Globus pallidus (tissue), 1 donor: ENCODE data around the gene VGLL1.

Source experiments
- DNase-seq: peaks from one replicate; pipeline ENCODE4 v3.0.0-alpha.2; 2015; ENCODE audit warnings: low spot score

Gene VGLL1, protein sequence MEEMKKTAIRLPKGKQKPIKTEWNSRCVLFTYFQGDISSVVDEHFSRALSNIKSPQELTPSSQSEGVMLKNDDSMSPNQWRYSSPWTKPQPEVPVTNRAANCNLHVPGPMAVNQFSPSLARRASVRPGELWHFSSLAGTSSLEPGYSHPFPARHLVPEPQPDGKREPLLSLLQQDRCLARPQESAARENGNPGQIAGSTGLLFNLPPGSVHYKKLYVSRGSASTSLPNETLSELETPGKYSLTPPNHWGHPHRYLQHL

GRCh38 chrX:136531951-136532350 lies at the start of gene VGLL1:
TSS of gene VGLL1 (plus strand) at chrX:136532215. CDS start at chrX:136536021, 3,806 bp downstream.
- no peak for DNase-seq

- no peak for DNase-seq
Measured at GRCh38 chrX:136487647-136488046, 44.4 kb upstream of the VGLL1 start, which contains the start of gene BRS3. TSS of gene BRS3 (plus strand) at chrX:136487947. CDS start at chrX:136488115, 168 bp downstream.

- no peak for DNase-seq
Measured at GRCh38 chrX:136488706-136489105, 43.3 kb upstream of the VGLL1 start.

GRCh38 chrX:136491832-136492231 lies 40.2 kb upstream of the VGLL1 start:
- no peak for DNase-seq

GRCh38 chrX:136493011-136493410 lies 39.0 kb upstream of the VGLL1 start:
- DNase-seq: no peak

- no peak for DNase-seq
Measured at GRCh38 chrX:136495043-136495442, 37.0 kb upstream of the VGLL1 start.

GRCh38 chrX:136496186-136496763 lies 35.7 kb upstream of the VGLL1 start:
- no peak for DNase-seq

- DNase-seq: peak; percentile 72
Measured at GRCh38 chrX:136496764-136497555, 35.1 kb upstream of the VGLL1 start.

- DNase-seq: no peak
Measured at GRCh38 chrX:136497556-136498052, 34.4 kb upstream of the VGLL1 start, which contains the start of gene HTATSF1. TSS of gene HTATSF1 (plus strand) at chrX:136497592. CDS start at chrX:136497685, 93 bp downstream.

DNA sequence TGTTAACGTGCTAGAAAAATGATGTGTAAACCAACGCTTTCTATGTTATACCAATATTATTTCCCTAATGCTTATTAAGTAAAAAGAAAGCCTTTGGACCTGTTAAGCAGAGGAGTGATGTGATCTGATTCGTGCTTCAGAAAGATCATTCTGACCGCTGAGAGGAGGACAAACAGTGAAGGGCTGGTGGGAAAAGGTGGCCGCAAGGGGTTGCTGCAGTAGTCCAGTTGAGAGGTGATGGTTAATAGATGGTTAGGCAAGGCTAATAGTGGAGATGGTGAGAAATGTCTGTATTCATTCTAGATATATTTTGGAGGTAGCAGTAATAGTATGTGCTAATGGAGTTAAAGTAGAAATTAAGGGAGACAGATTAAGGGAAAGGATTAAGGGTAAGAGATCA lies 12.9 kb upstream of the VGLL1 start:
- no peak for DNase-seq

DNA sequence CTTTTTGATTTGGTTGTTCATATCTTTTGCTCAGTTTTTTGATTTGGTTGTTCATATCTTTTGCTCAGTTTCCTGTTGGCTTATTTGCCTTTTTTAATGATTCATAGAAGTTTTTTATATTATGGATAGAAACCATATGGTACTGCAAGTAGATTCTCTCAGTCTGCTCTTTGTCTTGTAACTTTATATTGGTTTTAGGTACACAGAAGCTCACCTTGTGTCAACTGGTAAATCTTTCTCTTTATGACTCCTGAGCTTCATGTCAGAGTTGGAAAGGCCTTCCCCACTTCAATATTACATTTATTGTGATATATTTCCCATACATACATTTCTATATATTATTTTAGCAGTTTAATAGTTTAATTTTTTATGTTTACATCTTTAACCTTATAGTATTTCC lies 8.2 kb upstream of the VGLL1 start:
- no peak for DNase-seq

DNA sequence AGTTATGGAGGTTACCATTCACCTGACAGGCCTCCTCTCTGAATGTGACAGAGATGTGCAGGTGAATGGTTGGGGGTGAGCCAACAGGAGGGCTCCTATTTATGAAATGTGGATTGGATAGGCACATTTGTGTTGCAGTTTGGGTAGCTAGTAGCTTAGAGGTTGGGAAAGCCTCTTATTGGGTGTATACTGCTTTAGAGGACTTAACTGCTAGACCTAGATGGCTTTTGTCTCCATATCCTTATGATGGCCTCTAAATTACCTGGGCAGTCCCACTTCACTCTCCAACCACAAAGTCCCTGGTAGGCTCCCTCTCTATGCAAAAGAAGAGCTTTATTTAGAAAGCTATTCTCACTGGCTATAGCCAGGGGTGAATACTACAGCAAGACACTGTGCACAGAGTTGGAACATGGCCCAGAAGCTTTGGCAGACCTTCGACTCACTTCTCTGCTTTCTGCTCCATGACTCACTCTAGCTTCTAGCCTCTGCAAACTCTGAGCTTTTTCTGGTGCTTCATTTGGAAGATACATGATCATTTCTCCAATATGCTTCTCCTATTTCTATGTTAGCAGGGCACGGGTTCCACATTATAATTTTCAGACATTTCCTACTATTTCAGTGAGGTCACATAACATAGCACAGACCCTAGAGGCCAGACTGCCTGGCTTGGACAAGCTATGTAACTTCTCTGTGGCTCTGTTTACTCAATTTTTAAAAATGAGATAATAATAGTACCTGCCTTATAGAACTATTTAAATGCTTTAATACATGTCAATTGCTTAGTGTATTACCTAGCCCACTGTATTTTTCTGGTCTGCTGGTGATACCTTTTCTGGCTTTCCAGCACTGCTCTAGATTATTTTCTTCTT lies 6.0 kb upstream of the VGLL1 start:
- peak; percentile 45 for DNase-seq

- no peak for DNase-seq
Measured at GRCh38 chrX:136528645-136529315, 3.2 kb upstream of the VGLL1 start.

DNA sequence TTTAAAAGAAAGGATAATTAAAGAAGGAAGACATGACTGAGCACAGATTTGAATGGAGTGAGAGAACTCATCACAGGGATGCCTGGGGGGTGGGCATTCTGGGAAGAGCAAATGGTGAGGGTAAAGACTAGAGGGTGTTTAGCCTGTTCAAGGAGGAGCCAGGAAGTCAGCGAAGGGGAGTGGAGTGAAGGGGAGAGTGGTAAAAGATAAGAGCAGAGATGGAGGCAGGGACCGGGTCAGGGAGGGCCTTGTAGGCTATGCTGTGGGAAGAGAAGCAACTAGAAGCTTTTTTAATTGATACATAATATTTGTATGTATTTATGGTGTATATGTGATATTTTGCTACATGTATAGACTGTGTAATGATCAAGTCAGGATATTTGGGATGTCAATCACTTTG lies 2.2 kb upstream of the VGLL1 start:
- no peak for DNase-seq

GRCh38 chrX:136534131-136534530 lies 2.1 kb downstream of the VGLL1 start:
- no peak for DNase-seq

DNA sequence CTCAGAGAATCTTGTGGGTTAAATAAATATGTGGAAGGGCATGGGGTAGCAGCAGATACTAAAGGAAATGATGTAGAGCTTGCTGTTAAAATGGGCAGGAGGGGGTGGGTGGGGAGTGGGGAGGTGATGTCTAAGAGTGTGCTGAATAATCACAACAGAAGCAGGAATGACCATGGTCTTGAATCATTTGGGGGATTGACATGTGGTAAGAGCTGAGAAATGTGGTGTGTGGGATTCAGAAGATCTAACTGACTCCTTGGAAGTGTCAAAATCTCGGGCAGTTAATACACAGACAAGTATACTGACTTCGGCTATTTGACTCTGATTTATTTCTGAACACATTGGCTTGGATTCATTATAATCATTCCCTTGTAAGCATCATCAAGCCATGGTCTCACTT lies 6.8 kb downstream of the VGLL1 start:
- no peak for DNase-seq

- DNase-seq: no peak
Measured at GRCh38 chrX:136540226-136540625, 8.2 kb downstream of the VGLL1 start.

DNA sequence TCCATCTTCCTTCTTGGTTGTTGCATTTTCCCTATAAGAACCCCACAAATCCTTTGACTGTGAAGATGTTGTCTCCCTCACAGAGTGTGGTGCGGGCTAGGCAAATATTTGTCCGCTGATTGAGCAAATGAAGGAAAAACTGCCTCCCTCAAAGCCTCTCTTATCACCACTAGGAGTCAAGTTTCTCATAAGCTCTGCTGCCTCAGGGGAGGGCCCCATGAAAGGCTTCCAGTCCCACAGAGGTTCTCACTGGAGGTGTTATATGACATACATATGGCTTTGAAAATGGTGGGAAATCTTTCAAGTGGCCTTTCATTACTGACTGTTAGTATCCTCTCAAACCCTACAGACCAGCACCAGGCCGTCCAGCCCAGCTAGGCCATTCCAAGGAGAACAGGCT lies 9.3 kb downstream of the VGLL1 start:
- DNase-seq: no peak

- no peak for DNase-seq
Measured at GRCh38 chrX:136542281-136542680, 10.3 kb downstream of the VGLL1 start.

DNA sequence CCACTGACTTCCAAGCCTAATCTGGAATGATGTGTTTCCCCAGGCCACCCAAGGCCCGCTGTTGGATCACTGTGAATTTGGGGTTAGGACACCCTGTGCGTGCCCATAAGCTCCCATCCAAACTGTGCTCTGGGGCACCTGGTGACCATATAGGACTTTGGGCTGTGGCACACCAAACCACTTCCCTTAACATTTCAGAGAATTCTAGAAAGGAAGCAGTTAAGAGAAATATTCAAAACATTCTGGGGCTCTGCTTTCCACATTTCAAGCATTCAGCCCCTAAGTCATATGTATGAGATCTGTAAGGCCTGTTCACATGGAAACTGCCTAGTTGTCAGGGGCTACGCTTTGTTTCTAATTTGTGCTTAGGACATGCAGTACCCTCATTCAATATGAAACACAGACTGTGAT lies 14.4 kb downstream of the VGLL1 start:
- no peak for DNase-seq

GRCh38 chrX:136549226-136549625 lies 17.2 kb downstream of the VGLL1 start:
- no peak for DNase-seq
